WTC11 (cell line): ENCODE results near the gene MICAL1. TPM values are rescaled to one million over a fixed set of nuclear protein-coding genes. Genes with fewer than 3 reads are reported as not detected.

Source experiments
- ATAC-seq: fragments of 200-7000 bp; cut with Tn5 transposase; 2 replicates; pipeline ENCODE4 v1.10.0; 2021; ENCODE audit warnings: mild to moderate bottlenecking, moderate library complexity
- CTCF ChIA-PET: fragments of 300-600 bp; sonication (Branson Sonifier 250); formaldehyde crosslinking; loops from one replicate; lab custom pipeline; 2021; ENCODE audit warnings: antibody characterized with exemption; lab: Charles Lee
- POLR2A ChIA-PET: fragments of 350-600 bp; sonication (Branson Sonifier 250); formaldehyde crosslinking; loops from one replicate; lab custom pipeline; 2021; ENCODE audit warnings: antibody characterized with exemption; lab: Charles Lee
- DNase-seq: peaks from one replicate; pipeline ENCODE4 v3.0.0; 2021; ENCODE audit warnings: low spot score
- H3K27ac Mint-ChIP-seq: 2 replicates; pipeline ENCODE4 v1.8.0; 2021; ENCODE audit warnings: mixed read lengths
- H3K27me3 Mint-ChIP-seq: 2 replicates; pipeline ENCODE4 v1.8.0; 2021; ENCODE audit warnings: low read depth, mild to moderate bottlenecking, moderate library complexity, mixed read lengths
- H3K36me3 Mint-ChIP-seq: 2 replicates; pipeline ENCODE4 v1.8.0; 2021; ENCODE audit warnings: mixed read lengths
- H3K4me1 Mint-ChIP-seq: 2 replicates; pipeline ENCODE4 v1.8.0; 2022; ENCODE audit warnings: mixed read lengths
- H3K4me3 Mint-ChIP-seq: 2 replicates; pipeline ENCODE4 v1.8.0; 2021; ENCODE audit warnings: mild to moderate bottlenecking, moderate library complexity, mixed read lengths
- H3K9me3 Mint-ChIP-seq: 2 replicates; pipeline ENCODE4 v1.8.0; 2021; ENCODE audit warnings: mixed read lengths
- AFF4 ChIP-seq: sonication (generic); formaldehyde crosslinking; IDR thresholded peaks from 2 replicates; pipeline ENCODE4 v1.8.1; 2023; ENCODE audit warnings: mild to moderate bottlenecking, missing genetic modification reagents, borderline replicate concordance
- ARID4B ChIP-seq: sonication (generic); formaldehyde crosslinking; IDR thresholded peaks from 2 replicates; pipeline ENCODE4 v1.8.0; 2023; ENCODE audit warnings: missing genetic modification reagents, mild to moderate bottlenecking, borderline replicate concordance
- ATF6 ChIP-seq: sonication (generic); formaldehyde crosslinking; IDR thresholded peaks from 2 replicates; pipeline ENCODE4 v1.8.1; 2023; ENCODE audit warnings: mild to moderate bottlenecking, missing genetic modification reagents
- CBFB ChIP-seq: sonication (generic); formaldehyde crosslinking; IDR thresholded peaks from 2 replicates; pipeline ENCODE4 v1.8.1; 2022; ENCODE audit warnings: mild to moderate bottlenecking, low read depth, missing genetic modification reagents
- KAT7 ChIP-seq: sonication (generic); formaldehyde crosslinking; IDR thresholded peaks from 2 replicates; pipeline ENCODE4 v1.8.1; 2023; ENCODE audit warnings: missing genetic modification reagents, mild to moderate bottlenecking, borderline replicate concordance
- MXD4 ChIP-seq: fragments of 250-450 bp; sonication (Bioruptor Pico); IDR thresholded peaks from 2 replicates; pipeline ENCODE4 v1.8.0; 2021; ENCODE audit warnings: mild to moderate bottlenecking, moderate library complexity, borderline replicate concordance
- PRDM15 ChIP-seq: sonication (generic); formaldehyde crosslinking; IDR thresholded peaks from 2 replicates; pipeline ENCODE4 v1.8.0; 2022; ENCODE audit warnings: missing genetic modification reagents
- RORB ChIP-seq: fragments of 250-450 bp; sonication (Bioruptor Pico); IDR thresholded peaks from 2 replicates; pipeline ENCODE4 v1.9.0; 2021; ENCODE audit warnings: mild to moderate bottlenecking
- TEAD1 ChIP-seq: sonication (generic); formaldehyde crosslinking; IDR thresholded peaks from 2 replicates; pipeline ENCODE4 v1.8.0; 2022; ENCODE audit warnings: mild to moderate bottlenecking, missing genetic modification reagents
- ZNF232 ChIP-seq: sonication (generic); formaldehyde crosslinking; IDR thresholded peaks from 2 replicates; pipeline ENCODE4 v1.8.0; 2022; ENCODE audit warnings: mild to moderate bottlenecking, missing genetic modification reagents
- ZNF317 ChIP-seq: sonication (generic); formaldehyde crosslinking; IDR thresholded peaks from 2 replicates; pipeline ENCODE4 v1.8.1; 2023; ENCODE audit warnings: low read depth, mild to moderate bottlenecking, moderate library complexity, missing genetic modification reagents, borderline replicate concordance
- ZNF423 ChIP-seq: fragments of 250-450 bp; sonication (Bioruptor Pico); IDR thresholded peaks from 2 replicates; pipeline ENCODE4 v2.1.2; 2022; ENCODE audit warnings: mild to moderate bottlenecking, moderate library complexity
- total RNA-seq: library from RNA; stranded (reverse); gene quantifications from 3 replicates; pipeline ENCODE4 v1.2.3, GENCODE V29; 2021

The MICAL1 gene
- total RNA-seq, 1 experiment from 2014 or later = 57.4 TPM

- peak; percentile 14; the same call in 1 of the 2 replicates for TF ChIP-seq ZNF423 (CRISPR knock-in tag)
- no peak for TF ChIP-seq MXD4 (CRISPR knock-in tag)
- TF ChIP-seq, all 79 proteins: peak for 1
- ChIA-PET CTCF (no interaction called here), POLR2A (no interaction called here)
- H3K27me3 Mint-ChIP-seq = no peaks in the 10 kb centered on the region
- no peaks in the 10 kb centered on the region for H3K9me3 Mint-ChIP-seq
- peaks cover 47% of the 10 kb centered on the region for H3K4me1 Mint-ChIP-seq
- DNase-seq = no peak
- no peaks in the 10 kb centered on the region for H3K36me3 Mint-ChIP-seq
- H3K4me3 Mint-ChIP-seq = no peak overlapping the region
- peak; percentile 65 for ATAC-seq
- H3K27ac Mint-ChIP-seq = no peak overlapping the region
These were observed 42.5 kb upstream of the MICAL1 start for GRCh38 chr6:109498052-109498451.

- ATAC-seq (no peak), DNase-seq (no peak)
- H3K9me3 Mint-ChIP-seq = no peaks in the 10 kb centered on the region
- H3K4me3 Mint-ChIP-seq = no peak overlapping the region
- peaks cover 57% of the 10 kb centered on the region for H3K4me1 Mint-ChIP-seq
- TF ChIP-seq ZNF232 (CRISPR knock-in tag) (no peak), ZNF317 (no peak), ATF6 (CRISPR knock-in tag) (no peak), CBFB (CRISPR knock-in tag) (no peak), ARID4B (no peak), PRDM15 (no peak), KAT7 (no peak), AFF4 (CRISPR knock-in tag) (no peak), RORB (no peak), TEAD1 (CRISPR knock-in tag) (no peak)
- H3K27me3 Mint-ChIP-seq = no peaks in the 10 kb centered on the region
- CTCF ChIA-PET = interaction anchor here (0.7 to 1.0 kb wide), 2 partner anchors 12 to 195 kb away, joined by 3 to 4 read pairs; partner anchors contain the start of genes AK9 and FIG4
- H3K27ac Mint-ChIP-seq = no peak overlapping the region
- POLR2A ChIA-PET = no interaction called here
- H3K36me3 Mint-ChIP-seq = no peaks in the 10 kb centered on the region
These were observed 40.6 kb upstream of the MICAL1 start for GRCh38 chr6:109496036-109496772.
